Activated T-cell treated with anti-CD3 and anti-CD28 coated beads for 1 hour (primary cell): ENCODE data around the gene GPR31.
"Not testable (repeated sequence)": the region's sequence is repeated elsewhere in the genome, so short reads cannot be mapped to it uniquely, and the experiment has no call there.

Experiments
- DNase-seq: peaks from one replicate; pipeline ENCODE4 v3.0.0-alpha.2; 2020; ENCODE audit warnings: low read depth

GPR31 gene, protein sequence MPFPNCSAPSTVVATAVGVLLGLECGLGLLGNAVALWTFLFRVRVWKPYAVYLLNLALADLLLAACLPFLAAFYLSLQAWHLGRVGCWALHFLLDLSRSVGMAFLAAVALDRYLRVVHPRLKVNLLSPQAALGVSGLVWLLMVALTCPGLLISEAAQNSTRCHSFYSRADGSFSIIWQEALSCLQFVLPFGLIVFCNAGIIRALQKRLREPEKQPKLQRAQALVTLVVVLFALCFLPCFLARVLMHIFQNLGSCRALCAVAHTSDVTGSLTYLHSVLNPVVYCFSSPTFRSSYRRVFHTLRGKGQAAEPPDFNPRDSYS

DNA sequence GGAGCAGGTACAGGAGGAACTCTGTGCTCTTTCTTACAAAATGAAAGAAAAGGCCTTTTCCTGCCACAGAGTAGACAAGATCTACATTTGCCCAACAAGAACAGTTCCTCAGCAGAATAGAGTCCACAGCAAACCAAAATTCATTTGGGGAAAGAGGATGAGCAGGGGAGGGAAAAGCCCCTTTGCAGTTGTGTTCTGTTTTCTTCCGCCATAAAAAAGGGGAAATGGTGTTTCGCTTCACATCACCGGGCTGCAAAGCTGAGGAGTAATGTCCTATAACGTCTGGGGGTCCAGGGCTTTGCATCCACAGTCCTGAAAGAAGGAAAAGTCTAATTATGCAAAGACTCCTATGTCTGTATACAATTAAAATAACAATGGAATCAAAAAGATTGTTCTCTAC, at the start of gene GPR31:
Gene GPR31 (minus strand): TSS at position 118 of the 400 bp plus-strand sequence. CDS start 149 bp downstream, outside the sequence.
- DNase-seq: no peak

DNA sequence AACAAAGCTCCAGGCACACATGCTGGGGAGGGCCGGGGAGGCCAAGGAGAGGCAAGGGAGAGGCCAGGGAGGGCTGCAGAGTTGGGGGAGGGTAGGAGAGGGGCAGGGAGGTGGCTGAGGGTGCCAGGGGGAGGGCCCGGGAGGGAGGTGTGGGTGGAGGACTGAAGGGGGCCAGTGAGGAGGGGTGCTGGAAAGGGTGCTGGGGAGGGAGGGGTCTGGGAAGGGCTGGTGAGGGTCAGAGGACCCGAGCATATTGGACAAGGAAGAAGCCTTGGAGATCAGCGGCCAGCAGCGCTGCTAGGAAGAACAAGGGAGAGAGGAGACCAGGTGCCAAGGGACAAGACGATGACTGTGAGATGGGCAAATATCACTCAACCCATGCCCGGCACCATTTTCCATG, 49.7 kb upstream of the GPR31 start:
- no peak for DNase-seq

DNA sequence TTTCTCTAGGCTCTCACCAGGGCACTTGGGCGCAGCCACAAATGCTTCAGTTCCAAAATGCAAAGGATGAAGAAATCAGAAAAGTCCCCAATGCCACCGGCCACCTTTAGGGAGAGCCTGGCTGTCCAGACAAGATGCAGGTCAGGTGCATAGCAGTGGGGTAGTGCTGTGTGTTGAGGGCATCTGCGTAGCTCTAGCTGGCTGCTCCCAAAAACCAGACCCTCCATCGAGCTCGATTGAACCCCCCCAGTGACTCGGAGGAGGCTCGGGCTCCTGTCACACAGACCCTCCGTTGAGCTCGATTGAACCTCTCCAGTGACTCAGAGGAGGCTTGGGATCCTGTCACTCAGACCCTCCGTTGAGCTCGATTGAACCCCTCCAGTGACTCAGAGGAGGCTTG, 47.5 kb upstream of the GPR31 start:
- not testable (repeated sequence) for DNase-seq

DNA sequence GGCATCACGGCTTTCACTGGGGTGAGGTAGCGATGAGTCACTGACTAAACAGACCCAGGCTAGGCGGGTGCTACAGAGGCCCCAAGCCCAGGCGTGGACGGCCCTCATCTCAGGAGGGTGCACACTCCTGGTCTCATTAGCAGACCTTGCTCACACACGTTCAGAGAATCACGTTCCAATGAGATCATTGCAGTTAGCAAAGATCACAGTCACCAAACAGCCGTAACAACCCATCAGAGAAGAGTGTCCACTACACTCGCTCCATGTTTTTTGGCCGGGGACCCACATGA, 46.2 kb upstream of the GPR31 start:
- not testable (repeated sequence) for DNase-seq

DNA sequence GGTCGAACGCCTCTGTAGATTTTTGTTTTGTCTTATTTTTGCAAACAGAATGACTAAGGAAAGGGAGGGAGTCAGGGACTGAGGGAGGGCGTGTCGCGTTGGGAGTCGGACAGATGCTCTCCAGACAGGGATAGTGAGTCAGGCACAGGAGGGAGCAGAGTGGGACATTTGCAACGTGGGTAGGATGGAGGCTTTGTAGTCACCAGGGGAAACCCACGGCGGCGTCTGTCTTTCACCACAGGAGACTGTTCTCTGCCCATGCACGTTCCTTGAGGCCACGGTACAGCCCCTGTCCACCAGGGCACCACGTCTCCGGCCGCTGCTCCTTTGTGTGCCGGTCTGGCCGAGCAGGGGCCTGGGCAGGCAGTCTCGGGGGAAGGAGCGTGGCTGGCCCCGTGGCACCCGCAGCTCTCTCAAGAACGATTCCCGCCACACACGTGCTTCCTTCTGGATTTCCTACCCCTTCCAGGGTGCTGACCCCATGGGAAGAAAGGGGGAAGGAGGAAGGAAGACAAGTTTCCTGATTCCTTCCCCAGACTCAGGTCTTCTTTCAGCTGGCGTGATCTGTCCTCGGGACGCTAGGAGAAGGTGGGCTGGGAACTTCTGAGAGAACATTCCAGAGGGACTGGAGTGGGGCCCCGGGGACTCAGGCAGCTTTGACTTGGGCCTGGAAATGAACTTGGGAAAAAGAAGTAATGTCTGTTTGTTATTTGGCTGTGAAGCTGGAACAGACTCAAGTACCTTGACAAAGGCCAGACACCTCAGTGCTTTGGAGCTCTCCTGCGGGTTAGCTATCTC, 45.7 kb upstream of the GPR31 start:
- not testable (repeated sequence) for DNase-seq

DNA sequence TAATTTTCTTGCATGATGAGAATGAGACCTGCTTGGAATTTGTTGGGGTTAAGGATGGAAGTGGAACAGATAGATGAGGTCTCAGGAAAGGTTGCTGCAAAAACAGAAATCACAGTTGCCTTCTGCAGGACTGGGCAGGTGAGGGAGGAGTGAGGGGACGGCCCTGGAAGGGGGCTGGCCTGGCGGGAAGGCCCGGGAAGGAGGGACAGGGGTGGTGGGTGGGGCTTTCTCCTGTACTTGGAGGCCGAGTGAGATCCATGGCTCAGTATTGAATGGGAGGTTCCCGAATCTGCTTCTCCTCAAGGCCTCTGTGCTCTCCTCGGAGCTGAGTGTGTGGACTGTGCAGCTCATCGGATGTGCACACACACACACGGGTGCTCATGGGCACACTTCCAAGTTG, 44.8 kb upstream of the GPR31 start:
- not testable (repeated sequence) for DNase-seq

DNA sequence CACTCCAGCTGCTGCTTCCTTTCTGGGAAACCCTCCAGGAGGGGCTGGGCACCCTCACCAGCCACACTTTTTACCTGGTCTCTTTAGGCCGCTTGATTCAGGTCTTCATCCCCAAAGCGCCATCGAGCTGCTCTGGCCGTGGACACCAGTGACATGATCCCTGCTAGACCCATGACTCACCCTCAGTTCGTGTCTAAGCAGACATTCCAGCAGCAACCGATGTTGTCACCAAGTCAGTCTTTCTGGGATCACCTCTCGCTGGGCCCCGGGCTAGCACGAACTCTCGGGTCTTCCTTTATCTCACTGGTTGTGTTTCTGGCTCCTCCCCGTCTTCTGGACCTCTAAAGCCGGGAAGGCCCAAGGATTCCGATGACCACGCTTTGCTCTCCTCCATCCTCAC, 43.0 kb upstream of the GPR31 start:
- no peak for DNase-seq

DNA sequence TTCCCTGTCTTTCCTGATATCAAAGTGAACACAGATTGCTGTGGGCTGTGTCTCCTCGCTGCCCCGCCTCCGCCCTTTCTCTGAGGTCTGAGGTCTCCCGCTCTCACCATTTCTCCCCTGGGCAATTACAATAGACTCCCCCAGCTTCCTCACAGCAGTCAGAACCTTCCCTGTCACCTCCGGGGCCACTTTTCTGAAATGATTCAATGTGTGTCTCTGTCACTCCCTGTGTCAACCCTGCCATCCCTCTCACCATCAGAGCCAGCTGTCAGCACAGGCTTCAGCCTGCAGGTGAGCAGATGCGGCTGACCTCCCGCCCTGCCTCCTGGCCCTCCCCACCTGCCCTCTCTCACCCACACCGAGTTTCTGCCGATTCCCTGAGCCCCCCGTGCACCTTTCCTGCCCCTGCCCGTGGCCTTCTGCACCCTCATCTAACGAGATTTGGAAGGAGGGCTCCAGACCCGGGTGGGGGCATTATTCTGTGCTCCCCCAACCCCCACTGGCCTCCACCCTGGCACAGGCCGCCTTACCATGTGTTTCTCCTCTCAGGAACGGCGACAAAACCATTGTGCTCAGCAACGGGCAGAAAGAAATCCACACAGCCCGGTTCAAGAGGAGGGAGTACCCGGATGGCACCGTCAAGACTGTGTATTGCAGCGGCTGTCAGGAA, 38.3 kb upstream of the GPR31 start:
- DNase-seq: not testable (repeated sequence)

DNA sequence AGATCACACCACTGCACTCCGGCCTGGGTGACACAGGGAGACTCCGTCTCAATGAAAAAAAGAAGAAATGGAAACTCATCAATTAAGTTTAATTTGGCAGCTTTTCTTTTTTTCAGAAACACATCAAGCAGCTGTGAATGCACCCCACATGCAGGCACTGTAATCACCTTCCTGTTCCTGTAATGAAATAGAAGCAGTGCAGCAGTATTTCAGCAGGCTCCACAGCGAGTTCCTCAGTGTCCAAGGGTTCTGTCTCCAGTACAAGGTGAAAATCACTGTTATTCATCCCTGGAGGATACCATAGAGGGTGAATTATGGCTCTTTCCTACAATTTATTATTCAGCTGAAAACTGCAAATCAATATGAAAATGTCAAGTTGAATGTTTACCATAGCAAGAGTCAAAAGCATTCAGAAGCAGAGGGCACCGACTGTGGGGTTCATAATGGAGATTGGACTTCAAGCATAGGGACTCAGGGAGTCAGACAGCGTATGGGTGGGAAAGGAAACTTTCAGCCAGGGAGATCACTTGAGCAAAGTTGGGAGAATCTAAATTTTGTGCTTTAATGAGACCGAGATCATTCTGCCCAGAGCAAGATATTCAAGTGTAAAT, 35.8 kb upstream of the GPR31 start:
- DNase-seq: not testable (repeated sequence)

DNA sequence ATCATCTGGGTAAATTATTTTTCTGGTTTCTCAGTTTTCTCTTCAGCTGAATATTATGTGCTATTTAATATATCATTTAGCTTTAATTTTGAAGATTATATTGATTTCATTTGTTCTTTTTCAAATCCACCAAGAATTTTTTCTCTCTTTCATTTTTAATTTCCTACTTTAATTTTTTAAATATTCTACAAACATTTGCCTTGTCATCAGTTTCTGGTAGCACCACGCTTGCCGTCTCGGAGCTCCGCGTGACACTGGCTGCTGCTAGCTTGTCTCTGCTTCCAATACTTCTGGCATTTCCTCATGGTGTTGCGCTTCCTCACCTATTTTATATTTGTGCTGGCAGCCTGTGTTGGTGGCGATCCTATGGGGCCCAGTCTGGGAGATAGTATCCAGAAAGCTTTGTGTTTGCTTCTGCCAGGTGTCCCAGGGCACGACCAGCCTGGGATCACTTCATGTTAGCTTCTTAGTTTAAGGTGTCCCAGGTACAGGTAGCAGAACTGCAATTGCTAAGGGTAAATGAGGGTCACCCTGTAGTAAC, 33.3 kb upstream of the GPR31 start:
- DNase-seq: not testable (repeated sequence)

DNA sequence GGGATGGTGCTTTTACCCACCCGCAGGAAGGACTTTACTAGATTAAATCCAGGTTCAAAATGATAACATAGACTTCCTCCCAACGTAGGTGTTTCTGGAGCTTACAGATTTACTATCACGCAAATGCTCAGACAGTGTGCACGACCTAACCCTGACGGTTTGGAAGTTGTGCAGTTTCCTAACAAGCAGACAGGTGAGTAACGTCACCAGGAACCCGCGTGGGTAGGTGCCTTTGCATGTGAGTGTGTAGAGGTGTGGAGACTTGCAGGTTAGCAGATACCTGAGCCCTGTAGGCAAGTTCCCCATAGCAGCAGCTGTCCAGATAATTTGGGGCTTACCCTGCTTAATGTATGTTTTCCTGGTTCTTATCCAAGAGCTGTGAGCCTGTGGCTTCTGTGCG, 29.5 kb upstream of the GPR31 start:
- DNase-seq: not testable (repeated sequence)

DNA sequence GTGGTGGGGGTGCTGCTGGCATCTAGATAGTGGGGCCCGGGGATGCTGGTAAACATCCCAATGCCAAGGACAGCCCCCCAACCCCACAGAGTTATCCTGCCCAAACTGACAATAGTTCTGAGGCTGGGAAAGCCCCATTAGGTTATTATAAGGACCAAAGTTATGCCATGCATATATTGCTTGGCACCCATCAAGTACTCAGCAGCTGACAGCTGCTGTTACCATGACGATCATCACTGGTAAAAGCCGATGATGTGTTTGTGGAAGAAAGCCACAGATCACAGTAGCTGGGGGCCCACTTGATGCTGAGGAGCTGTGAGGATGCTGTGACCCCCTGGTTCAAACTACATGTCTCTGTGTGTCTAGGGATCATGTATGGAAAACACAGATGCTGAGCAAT, 27.3 kb upstream of the GPR31 start:
- DNase-seq: not testable (repeated sequence)

DNA sequence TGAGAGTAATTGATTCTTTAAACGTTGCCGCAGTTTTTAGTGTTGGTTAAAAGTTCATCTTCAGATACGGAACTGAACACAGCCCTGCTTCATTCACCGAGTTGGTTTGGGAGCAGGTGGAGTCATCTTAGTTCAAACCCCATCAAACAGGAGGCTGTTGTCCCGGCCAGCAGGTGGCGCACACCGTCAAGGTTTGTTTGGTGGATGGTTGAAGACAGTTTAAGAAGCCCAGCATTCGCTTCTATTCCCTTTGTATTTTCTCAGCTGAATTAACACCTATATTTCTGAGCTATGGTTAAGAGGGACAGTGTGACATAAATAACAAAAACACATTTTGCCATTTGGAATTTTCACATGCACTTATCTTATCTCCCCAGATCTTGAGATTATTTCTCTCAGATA, 25.1 kb upstream of the GPR31 start:
- DNase-seq: not testable (repeated sequence)

DNA sequence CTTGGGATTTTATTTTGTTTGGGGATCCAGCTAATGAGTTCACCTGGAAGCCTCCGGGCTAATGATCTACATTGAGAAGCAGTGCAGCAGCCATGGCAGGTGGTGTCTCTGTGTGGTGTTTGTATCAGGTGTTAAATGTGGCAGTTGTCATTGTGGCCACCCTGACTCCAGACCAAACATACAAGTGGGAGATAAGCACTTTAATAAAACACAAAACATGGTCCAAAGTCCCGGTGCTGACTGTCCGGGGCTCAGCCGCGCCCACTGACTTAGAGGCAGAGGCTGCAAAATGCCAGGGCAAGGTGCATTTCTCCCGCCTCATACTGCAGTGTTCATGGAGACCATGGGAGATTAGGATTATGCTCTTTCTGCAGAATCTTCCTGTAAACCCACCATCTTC, 23.6 kb upstream of the GPR31 start:
- DNase-seq: not testable (repeated sequence)

DNA sequence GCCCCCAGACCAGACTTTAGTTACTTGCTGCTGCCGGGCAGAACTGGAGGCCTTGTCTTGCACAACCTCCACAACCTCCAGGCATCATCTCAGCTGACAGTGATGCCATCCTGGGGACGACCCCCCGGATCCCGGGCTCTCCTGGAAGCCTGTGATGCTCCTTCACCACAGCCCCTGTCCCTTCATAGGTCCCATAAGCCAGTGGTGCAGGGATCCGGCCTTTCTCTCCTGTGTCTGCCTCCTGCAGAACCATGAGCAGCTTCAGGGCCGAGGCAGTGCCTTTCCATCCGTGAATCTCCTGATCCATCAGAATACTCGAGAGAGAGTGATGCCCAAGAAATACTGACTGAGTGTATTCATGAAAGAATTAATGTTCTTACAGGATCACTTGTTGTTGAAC, 22.3 kb upstream of the GPR31 start:
- not testable (repeated sequence) for DNase-seq

DNA sequence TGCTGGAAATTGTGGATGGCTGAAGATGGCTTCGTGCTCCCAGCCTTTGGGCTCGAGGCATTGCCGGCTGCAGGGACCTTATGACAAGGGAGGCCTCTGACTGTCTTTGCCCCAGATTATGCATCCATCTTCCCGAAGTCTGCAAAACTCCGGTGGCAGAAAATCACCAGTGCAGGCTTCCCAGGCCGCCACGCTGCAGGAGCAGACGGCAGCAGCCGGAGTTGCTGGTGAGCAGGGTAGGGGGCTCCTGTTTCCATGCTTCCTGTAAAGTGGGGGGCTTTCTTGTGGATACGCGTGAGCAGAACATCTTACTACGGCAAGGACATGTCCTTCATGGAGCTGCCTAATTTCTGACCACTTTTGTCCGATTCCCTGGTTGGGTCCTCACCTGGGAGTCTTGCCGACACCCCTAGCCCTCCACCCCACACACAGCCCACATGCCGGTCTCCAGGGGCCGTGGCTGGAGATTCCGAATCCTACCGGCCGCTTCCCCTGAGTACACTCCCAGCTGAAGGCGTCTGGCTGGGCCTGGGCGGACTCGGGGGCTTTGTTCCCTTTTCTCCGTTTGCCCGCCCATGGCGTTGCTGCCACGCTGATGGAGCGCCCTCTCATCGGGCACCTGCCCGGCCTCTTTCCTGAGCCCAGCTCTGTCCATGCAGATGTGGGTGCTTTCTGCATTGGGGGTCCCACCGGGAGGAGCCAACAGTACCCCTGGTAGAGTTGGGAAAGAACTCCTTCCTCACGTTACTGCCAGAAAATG, 21.3 kb upstream of the GPR31 start:
- not testable (repeated sequence) for DNase-seq

DNA sequence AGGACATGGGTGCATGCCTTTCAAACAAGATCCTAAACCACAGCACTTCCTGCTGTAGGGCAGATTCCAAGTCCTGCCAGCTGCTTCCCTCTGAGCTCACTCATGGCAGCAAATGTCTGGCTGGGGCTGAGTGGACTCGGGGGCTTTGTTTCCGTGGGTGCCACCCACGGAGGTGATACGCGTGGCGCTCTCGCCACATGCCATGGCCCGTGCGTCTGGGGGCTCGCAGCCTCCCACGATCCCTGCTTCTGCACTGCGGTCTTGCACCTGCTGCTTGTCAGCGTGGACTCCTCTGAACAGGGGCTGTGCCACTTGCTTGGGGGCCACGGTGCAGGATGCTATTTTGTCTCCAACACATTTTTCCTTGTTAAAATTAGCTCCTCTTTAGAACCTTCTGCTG, 19.5 kb upstream of the GPR31 start:
- not testable (repeated sequence) for DNase-seq

DNA sequence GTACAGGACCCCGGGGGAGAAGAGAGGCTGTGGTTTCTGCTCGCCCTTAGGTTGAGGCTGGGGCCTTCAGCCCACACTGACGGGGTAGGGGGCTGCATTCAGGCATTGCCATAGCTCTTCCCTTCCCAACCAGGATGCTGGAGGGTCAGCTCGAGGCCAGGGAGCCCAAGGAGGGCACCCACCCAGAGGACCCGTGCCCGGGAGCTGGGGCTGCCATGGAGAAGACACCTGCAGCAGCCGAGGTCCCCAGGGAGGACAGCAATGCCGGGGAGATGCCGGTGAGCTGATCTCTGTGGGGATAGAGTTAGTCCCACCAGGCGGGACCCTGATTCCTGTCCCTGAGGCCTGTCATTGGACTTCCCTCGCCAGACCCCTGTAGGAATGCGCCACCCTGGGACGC, 14.2 kb upstream of the GPR31 start:
- not testable (repeated sequence) for DNase-seq

DNA sequence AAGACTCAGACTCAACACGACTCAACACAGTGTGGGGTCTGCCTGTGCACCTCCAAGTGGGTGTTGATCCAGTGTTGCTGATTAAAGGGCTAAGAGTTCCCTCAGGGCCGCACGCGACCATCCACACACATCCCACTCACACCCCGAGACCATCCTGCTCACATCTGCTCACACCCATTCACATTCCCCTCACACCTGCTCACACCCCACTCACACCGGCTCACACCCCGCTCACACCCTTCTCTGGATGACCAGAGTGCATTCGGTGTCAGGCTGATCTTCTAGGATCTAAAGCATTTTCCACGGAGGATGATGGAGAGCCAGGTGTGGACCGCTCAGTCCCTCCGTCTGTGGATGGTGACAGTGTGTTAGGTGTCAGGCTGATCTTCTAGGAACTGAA, 13.5 kb upstream of the GPR31 start:
- not testable (repeated sequence) for DNase-seq

DNA sequence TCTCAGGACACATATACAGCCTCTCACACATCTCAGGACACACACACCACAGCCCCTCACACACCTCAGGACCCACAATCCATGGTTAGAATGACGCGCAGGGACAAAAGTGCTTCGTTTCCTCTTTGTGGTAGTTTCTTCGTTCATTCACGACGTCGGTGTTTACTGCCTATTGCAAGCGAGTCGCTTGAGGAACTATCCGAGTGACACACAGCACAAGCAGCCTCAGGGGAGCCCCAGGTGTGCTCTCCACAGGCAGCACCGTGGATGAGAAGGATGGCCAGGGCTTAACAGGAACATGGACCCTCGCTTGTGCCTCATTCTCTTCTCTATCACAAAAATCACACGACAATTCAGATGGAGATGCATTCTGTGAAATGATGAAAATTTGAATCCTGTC, 12.1 kb upstream of the GPR31 start:
- not testable (repeated sequence) for DNase-seq

DNA sequence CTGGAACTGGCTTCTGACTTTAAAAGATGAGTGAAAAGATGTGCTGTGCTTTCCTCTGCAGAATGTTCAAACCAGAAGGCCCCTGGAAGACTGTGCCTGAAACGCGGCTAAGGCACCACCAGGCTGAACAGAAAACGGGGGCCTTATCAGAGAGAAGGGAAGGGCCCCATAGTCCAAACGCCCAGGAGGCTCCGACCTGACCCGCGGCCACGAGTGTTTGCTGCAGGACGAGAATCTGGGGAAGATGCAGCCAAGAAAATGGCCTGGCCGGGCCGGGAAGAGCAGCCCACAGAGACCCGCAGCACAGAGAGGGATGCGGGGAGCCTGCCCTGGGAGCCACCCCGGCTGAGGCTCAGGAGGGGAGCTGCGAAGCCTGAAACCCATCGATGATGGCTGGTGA, 10.5 kb upstream of the GPR31 start:
- DNase-seq: not testable (repeated sequence)
